Aorta (tissue), 5 donors: Measurements from ENCODE around the gene PRR5. TPM values are rescaled to one million over a fixed set of nuclear protein-coding genes. Genes with fewer than 3 reads are reported as not detected.

Experiments used
- ATAC-seq: fragments of 200-7000 bp; cut with Tn5 transposase; one replicate; pipeline ENCODE4 v1.9.1; 2022; ENCODE audit warnings: moderate library complexity; ENCODE audit not compliant: low FRiP score
- DNase-seq, 2 donors: peaks; one replicate each; pipeline ENCODE4 v3.0.0-alpha.2; 2020
- H3K27ac ChIP-seq, 2 donors: one replicate each; pipeline ENCODE4 v1.5.1; 2013; ENCODE audit warnings: low read length in 2 of 2, mild to moderate bottlenecking in 2 of 2, moderate library complexity in 2 of 2, control low read depth in 1 of 2, inconsistent platforms in 1 of 2, low read depth in 1 of 2
- H3K27me3 ChIP-seq, 2 donors: one replicate each; pipeline ENCODE4 v1.6.1; 2013; ENCODE audit warnings: control low read depth in 1 of 2, low read length in 1 of 2, mild to moderate bottlenecking in 1 of 2, moderate library complexity in 1 of 2; ENCODE audit not compliant: insufficient read depth in 2 of 2, control insufficient read depth in 1 of 2
- H3K36me3 ChIP-seq, 2 donors: one replicate each; pipeline ENCODE4 v1.6.1; 2013; ENCODE audit warnings: control low read depth in 1 of 2, low read length in 1 of 2, mild to moderate bottlenecking in 1 of 2; ENCODE audit not compliant: insufficient read depth in 2 of 2, control insufficient read depth in 1 of 2
- H3K4me1 ChIP-seq, 2 donors: one replicate each; pipeline ENCODE4 v1.6.1; 2013; ENCODE audit warnings: low read length in 2 of 2, control low read depth in 1 of 2, mild to moderate bottlenecking in 1 of 2, moderate library complexity in 1 of 2; ENCODE audit not compliant: insufficient read depth in 2 of 2, control insufficient read depth in 1 of 2
- H3K4me3 ChIP-seq, 2 donors: one replicate each; pipeline ENCODE4 v1.5.1; 2013; ENCODE audit warnings: low read length in 2 of 2, control low read depth in 1 of 2, mild to moderate bottlenecking in 1 of 2
- H3K9me3 ChIP-seq: one replicate; pipeline ENCODE4 v1.6.1; 2013; ENCODE audit warnings: mild to moderate bottlenecking, low read length; ENCODE audit not compliant: control insufficient read depth
- WGBS, 2 donors: extraction: QIAGEN DNeasy Blood & Tissue Kit; methylation state at CpG; one replicate each; pipeline ENCODE4 v1.1.7; 2013; 5-methylcytosine and 5-hydroxymethylcytosine counted together
- intact Hi-C, 2 donors: fragments of 100-400 bp; cut with DNase I; formaldehyde crosslinking; loops; one replicate each; pipeline versions ENCODE4 v1.14.2 to v1.15.0; 2022
- polyA plus RNA-seq, 2 donors: library from polyadenylated mRNA; stranded (reverse); fragments of 200-250 nt; gene quantifications; one replicate each; pipeline ENCODE4 v1.2.3, GENCODE V29; 2013
- total RNA-seq, 2 donors: library from RNA; stranded (reverse); fragmentation: NEBNext Ultra II Directional; extraction: Animal tissue kit (Norgen Biotek cat#: 25700); gene quantifications; one replicate each; pipeline ENCODE4 v1.2.1, GENCODE V29; 2021
- donor health status: healthy with polysubstance abuse.
- donor health status: Bipolar disorder and iron deficiency.
- donor health status: DM: no; HTN: no; CAD: no.
- donor health status: DM: no; HTN: no; CAD: no.
- donor health status: DM: yes; HTN: yes; CAD: no.

Gene PRR5
- total and polyA plus RNA-seq, 4 donors, result 1.3 to 15.3 (median 9.9) TPM

DNA sequence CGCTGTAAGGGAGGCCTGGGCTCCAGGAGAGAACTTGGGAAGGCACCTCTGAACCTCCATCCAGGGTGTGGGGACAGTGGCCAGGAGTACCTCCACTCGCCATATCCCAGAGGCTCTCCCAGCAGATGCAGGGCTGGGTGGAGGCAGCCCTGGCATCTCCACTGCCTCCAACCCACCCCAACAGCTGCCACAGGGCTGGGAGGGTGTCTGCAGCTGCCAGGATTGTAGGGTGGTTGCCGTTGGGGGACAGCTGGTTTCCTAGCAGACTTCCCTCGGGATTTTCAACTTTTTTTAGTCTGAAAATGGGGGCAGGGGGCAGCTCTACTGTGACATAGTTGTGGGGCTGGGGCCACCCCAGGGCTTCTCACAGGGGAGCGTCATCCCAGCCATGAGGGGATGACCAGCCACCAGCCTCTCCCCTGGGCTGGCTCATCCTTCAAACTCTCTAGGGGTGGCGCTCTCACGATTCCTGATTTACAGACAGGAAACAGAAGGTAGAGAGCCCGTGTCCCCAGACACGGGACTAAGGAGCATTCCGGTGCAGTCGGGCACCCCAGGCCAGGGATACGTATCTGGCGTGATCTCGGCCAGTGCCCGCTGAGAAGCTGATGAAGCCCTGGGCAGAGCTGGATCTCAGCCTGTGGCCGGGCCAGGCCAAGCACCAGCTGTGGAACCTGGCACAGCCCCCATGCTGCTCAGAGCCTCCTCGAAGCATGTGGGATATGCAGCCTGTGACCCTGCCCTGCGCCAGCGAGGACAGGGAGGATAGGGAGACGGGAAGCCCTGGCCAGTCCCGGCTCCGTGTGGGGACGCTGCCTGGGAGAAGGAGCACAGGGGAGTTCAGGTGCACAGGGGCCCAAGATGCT, 9.9 kb downstream of the PRR5 start:
- H3K4me1 ChIP-seq, result no peaks in the 10 kb centered on the region
- ATAC-seq (no peak), DNase-seq (no peak)
- intact Hi-C loops, result no loop called here
- H3K36me3 ChIP-seq, result no peaks in the 10 kb centered on the region
- 51 to 53% methylated on average over 23 of the region's 23 CpGs for WGBS, 2 donors
- no peaks in the 10 kb centered on the region for H3K9me3 ChIP-seq
- no peak overlapping the region for H3K4me3 ChIP-seq
- no peak overlapping the region for H3K27ac ChIP-seq
- no peaks in the 10 kb centered on the region for H3K27me3 ChIP-seq

GRCh38 chr22:44712962-44713361, 11.0 kb downstream of the PRR5 start:
- H3K9me3 ChIP-seq, result no peaks in the 10 kb centered on the region
- no peak overlapping the region for H3K27ac ChIP-seq
- DNase-seq (no peak), ATAC-seq (no peak)
- no peak overlapping the region for H3K4me3 ChIP-seq
- intact Hi-C loops, result no loop called here
- no peaks in the 10 kb centered on the region for H3K36me3 ChIP-seq
- H3K4me1 ChIP-seq, result no peaks in the 10 kb centered on the region
- H3K27me3 ChIP-seq, result no peaks in the 10 kb centered on the region
- 83 to 93% methylated on average over 8 of the region's 8 CpGs for WGBS, 2 donors

DNA sequence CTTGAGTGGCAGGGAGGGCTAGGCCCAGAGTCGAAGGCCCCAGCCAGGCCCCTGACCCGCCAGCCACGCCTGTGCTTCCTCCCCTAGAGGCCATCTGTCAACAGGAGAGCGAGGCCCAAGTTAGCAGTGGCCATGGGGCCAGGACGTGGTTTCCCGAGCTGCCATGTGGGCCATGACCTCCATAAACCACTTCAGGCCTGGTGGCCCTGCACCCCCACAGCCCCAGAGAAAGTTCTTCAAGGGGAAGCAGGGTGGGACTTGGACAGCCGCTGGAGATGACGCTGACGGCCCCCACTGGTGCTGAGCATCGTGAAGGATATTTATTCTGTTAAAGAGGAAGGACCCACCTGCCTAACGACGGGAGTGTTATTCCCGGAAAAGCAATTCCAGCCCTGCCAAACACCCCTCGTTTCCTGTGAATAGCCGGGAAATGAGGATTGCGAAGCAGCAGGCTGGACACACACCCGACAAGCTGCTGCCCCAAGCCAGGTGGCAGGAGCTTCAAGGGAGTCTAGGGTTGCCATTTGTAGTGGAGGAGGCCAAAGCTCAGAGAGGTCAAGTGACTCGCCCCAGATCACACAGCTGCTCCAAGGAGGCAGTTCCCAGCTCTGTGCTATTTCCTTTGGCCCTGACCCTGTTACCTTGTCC, 12.8 kb downstream of the PRR5 start:
- Histone ChIP-seq H3K36me3 (no peaks in the 10 kb centered on the region), H3K4me1 (no peaks in the 10 kb centered on the region), H3K27me3 (no peaks in the 10 kb centered on the region), H3K4me3 (no peak overlapping the region), H3K9me3 (no peaks in the 10 kb centered on the region), H3K27ac (no peak overlapping the region)
- ATAC-seq, result no peak
- intact Hi-C loops, result no loop called here
- 73 to 81% methylated on average over 16 to 18 of the region's 18 CpGs for WGBS, 2 donors
- DNase-seq, result peak in 1 of 2 donors; percentile 40

- 95 to 98% methylated on average over 3 of the region's 3 CpGs for WGBS, 2 donors
- intact Hi-C loops, result no loop called here
- no peaks in the 10 kb centered on the region for H3K27me3 ChIP-seq
Measured at GRCh38 chr22:44718418-44718817, 16.4 kb downstream of the PRR5 start.

GRCh38 chr22:44719586-44720368, 17.8 kb downstream of the PRR5 start:
- intact Hi-C loops, result no loop called here
- Histone ChIP-seq H3K27me3 (no peaks in the 10 kb centered on the region), H3K4me1 (no peaks in the 10 kb centered on the region), H3K27ac (no peak overlapping the region), H3K4me3 (no peak overlapping the region), H3K9me3 (no peaks in the 10 kb centered on the region), H3K36me3 (no peaks in the 10 kb centered on the region)
- peak; percentile 57 for ATAC-seq
- 77 to 87% methylated on average over 13 of the region's 13 CpGs for whole genome bisulfite sequencing, 2 donors
- no peak for DNase-seq

More at GRCh38 chr22:44718418-44718817, 16.4 kb downstream of the PRR5 start:
- ATAC-seq (no peak), DNase-seq (no peak)
- H3K36me3 ChIP-seq, result no peaks in the 10 kb centered on the region
- H3K9me3 ChIP-seq, result no peaks in the 10 kb centered on the region
- no peak overlapping the region for H3K27ac ChIP-seq
- H3K4me3 ChIP-seq, result no peak overlapping the region
- H3K4me1 ChIP-seq, result no peaks in the 10 kb centered on the region

- no peaks in the 10 kb centered on the region for H3K27me3 ChIP-seq
- H3K36me3 ChIP-seq, result no peaks in the 10 kb centered on the region
- no peak overlapping the region for H3K4me3 ChIP-seq
- no peak overlapping the region for H3K27ac ChIP-seq
- no peaks in the 10 kb centered on the region for H3K4me1 ChIP-seq
- no peaks in the 10 kb centered on the region for H3K9me3 ChIP-seq
- intact Hi-C loops, result no loop called here
- DNase-seq (no peak), ATAC-seq (no peak)
- 76 to 84% methylated on average over 7 of the region's 7 CpGs for WGBS, 2 donors
Measured at GRCh38 chr22:44721213-44721612, 19.2 kb downstream of the PRR5 start.

GRCh38 chr22:44722611-44723010, 20.6 kb downstream of the PRR5 start:
- H3K4me3 ChIP-seq, result no peak overlapping the region
- WGBS, 2 donors, result 76 to 85% methylated on average over 2 of the region's 2 CpGs
- no peak overlapping the region for H3K27ac ChIP-seq
- H3K9me3 ChIP-seq, result no peaks in the 10 kb centered on the region
- ATAC-seq (no peak), DNase-seq (no peak)
- H3K4me1 ChIP-seq, result no peaks in the 10 kb centered on the region
- intact Hi-C loops, result no loop called here
- no peaks in the 10 kb centered on the region for H3K36me3 ChIP-seq
- H3K27me3 ChIP-seq, result no peaks in the 10 kb centered on the region

GRCh38 chr22:44723801-44724200, 21.8 kb downstream of the PRR5 start:
- H3K4me1 ChIP-seq, result no peaks in the 10 kb centered on the region
- H3K27me3 ChIP-seq, result no peaks in the 10 kb centered on the region
- ATAC-seq, result no peak
- no peak overlapping the region for H3K27ac ChIP-seq
- no peak overlapping the region for H3K4me3 ChIP-seq
- no peaks in the 10 kb centered on the region for H3K36me3 ChIP-seq
- WGBS, 2 donors, result 95 to 96% methylated on average over 2 of the region's 2 CpGs
- intact Hi-C loops, result no loop called here
- no peaks in the 10 kb centered on the region for H3K9me3 ChIP-seq
- DNase-seq, result no peak
